Smooth muscle cell (in vitro differentiated cells): ENCODE data around the gene PRF1. TPM values are rescaled to one million over a fixed set of nuclear protein-coding genes. Genes with fewer than 3 reads are reported as not detected.

Source experiments
- polyA plus RNA-seq: library from polyadenylated mRNA; unstranded; fragments of >200 nt; fragmentation: Nextera tagmentation; extraction: Ambion mirVana; gene quantifications from 2 replicates; pipeline ENCODE4 v1.2.1, GENCODE V29; 2016
- total RNA-seq: library from RNA; depleted of rRNA; stranded (reverse); fragments of >200 nt; gene quantifications from 2 replicates; pipeline ENCODE4 v1.2.3, GENCODE V29; 2014

Gene PRF1
- total and polyA plus RNA-seq, 2 experiments from 2014 or later, result not detected

Other genes with a start within 250 kb of the PRF1 start
- gene LRRC20, start 220.1 kb downstream of the PRF1 start, total RNA-seq, result 2.7 and 14.3 TPM in 2 replicates
- gene LRRC20, start 220.1 kb downstream of the PRF1 start, polyA plus RNA-seq, result 4.7 and 6.7 TPM in 2 replicates
- 43.9 and 51.4 TPM in 2 replicates for gene EIF4EBP2, start 198.6 kb downstream of the PRF1 start, total RNA-seq
- 23.5 and 35.9 TPM in 2 replicates for gene EIF4EBP2, start 198.6 kb downstream of the PRF1 start, polyA plus RNA-seq
- gene NODAL, start 161.1 kb downstream of the PRF1 start, total RNA-seq, result not detected in 2 replicates
- 0.63 and 0.81 TPM in 2 replicates for gene NODAL, start 161.1 kb downstream of the PRF1 start, polyA plus RNA-seq
- 1.4 and 1.5 TPM in 2 replicates for gene PALD1, start 124.0 kb downstream of the PRF1 start, total RNA-seq
- 0.73 and 2.2 TPM in 2 replicates for gene PALD1, start 124.0 kb downstream of the PRF1 start, polyA plus RNA-seq
- 5.5 and 6.3 TPM in 2 replicates for gene ADAMTS14, start 69.8 kb upstream of the PRF1 start, total RNA-seq
- 10.1 and 12.0 TPM in 2 replicates for gene ADAMTS14, start 69.8 kb upstream of the PRF1 start, polyA plus RNA-seq
- gene TBATA, start 182.6 kb upstream of the PRF1 start, total RNA-seq, result not detected in 2 replicates
- not detected in 2 replicates for gene TBATA, start 182.6 kb upstream of the PRF1 start, polyA plus RNA-seq
- 41.1 and 52.0 TPM in 2 replicates for gene SGPL1, start 213.2 kb upstream of the PRF1 start, total RNA-seq
- 20.0 and 35.2 TPM in 2 replicates for gene SGPL1, start 213.2 kb upstream of the PRF1 start, polyA plus RNA-seq